ENCODE results near the gene HRAS.

HRAS gene

DNA sequence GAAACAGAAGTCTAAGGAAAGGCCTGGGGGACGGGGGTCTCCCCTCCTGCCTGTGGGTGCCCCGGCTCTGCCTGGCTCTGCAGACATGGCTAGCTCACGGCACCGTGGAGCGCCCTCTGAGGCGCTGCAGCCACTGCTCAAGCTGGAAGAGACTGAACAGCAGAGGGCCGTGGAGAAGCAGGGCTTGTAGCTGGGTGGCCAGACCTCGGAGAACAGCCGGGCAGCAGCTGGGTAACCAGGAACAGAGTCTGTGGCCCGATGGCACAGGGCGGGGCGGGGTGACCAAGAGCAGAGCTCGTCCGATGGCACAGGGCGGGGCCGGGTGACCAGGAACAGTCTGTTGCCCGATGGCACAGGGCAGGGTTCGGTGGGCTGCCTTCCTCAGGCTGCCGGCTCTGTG, 46.4 kb downstream of the HRAS start:
- Histone ChIP-seq H3K27ac (ENCODE audit: low read depth, low read length) (no peak overlapping the region), H3K4me1 (ENCODE audit: control insufficient read depth, insufficient read depth, low read length, unreplicated experiment) (no peaks in the 10 kb centered on the region)

DNA sequence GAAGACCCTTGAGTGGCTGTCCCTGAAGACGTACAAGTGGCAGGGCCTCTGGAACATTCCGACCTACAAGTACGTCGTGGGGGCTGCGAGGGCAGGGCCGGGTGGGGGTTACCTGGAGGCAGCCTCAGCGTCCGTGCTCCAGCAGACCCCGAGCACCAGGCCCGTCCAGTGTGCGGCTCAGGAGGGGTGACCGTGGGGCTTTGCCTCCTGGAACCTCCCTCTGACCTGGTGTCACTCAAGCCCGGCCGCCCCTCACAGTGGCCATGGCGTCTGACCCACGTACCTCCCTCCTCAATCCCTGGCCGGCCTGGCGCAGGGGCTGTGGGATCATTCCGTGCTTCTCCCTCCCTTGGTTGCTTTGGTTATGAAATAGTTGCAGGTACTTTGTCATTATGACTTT, 46.8 kb downstream of the HRAS start:
- H3K27me3 ChIP-seq (ENCODE audit: insufficient read depth, low read length), result no peaks in the 10 kb centered on the region
- H2AFZ ChIP-seq (ENCODE audit: low read length, unreplicated experiment), result no peak overlapping the region
- H3K4me3 ChIP-seq (ENCODE audit: low read depth, low read length), result no peak overlapping the region
- H3K27ac ChIP-seq (ENCODE audit: low read depth, low read length), result no peak overlapping the region
- no peaks in the 10 kb centered on the region for H3K36me3 ChIP-seq (ENCODE audit: insufficient read depth, low read length)
- no peaks in the 10 kb centered on the region for H3K79me2 ChIP-seq (ENCODE audit: control insufficient read depth, insufficient read depth, low read length, unreplicated experiment)
- H3K4me1 ChIP-seq (ENCODE audit: control insufficient read depth, insufficient read depth, low read length, unreplicated experiment), result no peaks in the 10 kb centered on the region

More for the DNA sequence above, 46.4 kb downstream of the HRAS start:
- Histone ChIP-seq H3K79me2 (ENCODE audit: control insufficient read depth, insufficient read depth, low read length, unreplicated experiment) (no peaks in the 10 kb centered on the region), H3K4me3 (ENCODE audit: low read depth, low read length) (no peak overlapping the region), H3K27me3 (ENCODE audit: insufficient read depth, low read length) (no peaks in the 10 kb centered on the region), H3K36me3 (ENCODE audit: insufficient read depth, low read length) (no peaks in the 10 kb centered on the region), H2AFZ (ENCODE audit: low read length, unreplicated experiment) (no peak overlapping the region)

- Histone ChIP-seq H3K27ac (ENCODE audit: low read depth, low read length) (no peak overlapping the region), H3K36me3 (ENCODE audit: insufficient read depth, low read length) (no peaks in the 10 kb centered on the region), H3K79me2 (ENCODE audit: control insufficient read depth, insufficient read depth, low read length, unreplicated experiment) (no peaks in the 10 kb centered on the region), H3K4me3 (ENCODE audit: low read depth, low read length) (no peak overlapping the region), H2AFZ (ENCODE audit: low read length, unreplicated experiment) (no peak overlapping the region), H3K4me1 (ENCODE audit: control insufficient read depth, insufficient read depth, low read length, unreplicated experiment) (no peaks in the 10 kb centered on the region), H3K27me3 (ENCODE audit: insufficient read depth, low read length) (no peaks in the 10 kb centered on the region)
Measured at GRCh38 chr11:488062-488461, 47.3 kb downstream of the HRAS start.

DNA sequence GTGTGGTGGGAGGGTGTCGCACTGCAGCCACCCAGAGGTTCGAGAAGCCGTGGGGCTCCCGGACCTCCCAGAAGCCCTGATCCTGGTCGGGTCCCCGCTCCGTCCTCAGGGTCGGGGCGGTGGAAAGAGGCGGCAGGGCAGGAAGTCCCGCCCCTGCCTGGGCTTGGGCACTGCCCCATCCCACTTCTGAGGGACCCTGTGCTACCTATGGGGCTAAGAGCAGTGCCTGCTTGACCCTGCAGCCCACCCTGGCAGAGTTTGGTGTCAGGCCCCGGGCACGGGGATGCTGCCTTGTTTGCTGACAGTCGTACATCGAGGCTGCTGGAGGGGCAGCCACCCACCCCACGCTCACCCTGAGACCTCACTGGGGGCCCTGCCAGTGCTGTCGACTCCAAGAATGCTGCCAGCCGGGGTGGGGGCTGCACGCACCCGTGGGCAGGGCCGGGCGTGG, 47.8 kb downstream of the HRAS start:
- Histone ChIP-seq H3K4me3 (ENCODE audit: low read depth, low read length) (no peak overlapping the region), H3K4me1 (ENCODE audit: control insufficient read depth, insufficient read depth, low read length, unreplicated experiment) (no peaks in the 10 kb centered on the region), H3K79me2 (ENCODE audit: control insufficient read depth, insufficient read depth, low read length, unreplicated experiment) (no peaks in the 10 kb centered on the region), H3K27ac (ENCODE audit: low read depth, low read length) (no peak overlapping the region), H2AFZ (ENCODE audit: low read length, unreplicated experiment) (no peak overlapping the region), H3K27me3 (ENCODE audit: insufficient read depth, low read length) (no peaks in the 10 kb centered on the region), H3K36me3 (ENCODE audit: insufficient read depth, low read length) (no peaks in the 10 kb centered on the region)

DNA sequence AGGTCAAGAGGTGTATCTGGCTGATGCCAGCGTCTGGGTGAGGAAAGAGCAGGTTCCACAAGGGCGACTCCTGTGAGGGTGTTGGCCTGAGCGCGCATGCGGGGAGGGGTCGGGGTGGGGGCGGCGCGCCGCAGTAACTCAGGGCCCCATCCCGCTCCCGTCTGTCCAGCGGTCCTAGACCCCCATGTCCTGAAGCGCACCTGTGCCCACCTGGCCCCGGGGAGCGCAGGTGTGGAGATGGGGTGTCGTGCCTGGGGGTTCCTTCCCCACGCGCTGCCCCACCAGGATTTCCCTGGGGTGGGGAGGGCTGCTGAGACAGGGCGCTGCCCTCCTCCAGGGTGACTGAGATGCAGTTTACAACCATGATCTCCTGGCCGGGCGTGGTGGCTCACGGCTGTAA, 49.2 kb downstream of the HRAS start:
- Histone ChIP-seq H2AFZ (ENCODE audit: low read length, unreplicated experiment) (no peak overlapping the region), H3K4me1 (ENCODE audit: control insufficient read depth, insufficient read depth, low read length, unreplicated experiment) (no peaks in the 10 kb centered on the region), H3K27ac (ENCODE audit: low read depth, low read length) (no peak overlapping the region), H3K36me3 (ENCODE audit: insufficient read depth, low read length) (peaks cover 4% of the 10 kb centered on the region; the same call in 1 of the 2 replicates), H3K79me2 (ENCODE audit: control insufficient read depth, insufficient read depth, low read length, unreplicated experiment) (no peaks in the 10 kb centered on the region), H3K4me3 (ENCODE audit: low read depth, low read length) (no peak overlapping the region), H3K27me3 (ENCODE audit: insufficient read depth, low read length) (no peaks in the 10 kb centered on the region)

- no peaks in the 10 kb centered on the region for H3K4me1 ChIP-seq (ENCODE audit: control insufficient read depth, insufficient read depth, low read length, unreplicated experiment)
- no peak overlapping the region for H3K27ac ChIP-seq (ENCODE audit: low read depth, low read length)
- no peaks in the 10 kb centered on the region for H3K79me2 ChIP-seq (ENCODE audit: control insufficient read depth, insufficient read depth, low read length, unreplicated experiment)
- no peak overlapping the region for H3K4me3 ChIP-seq (ENCODE audit: low read depth, low read length)
- H3K36me3 ChIP-seq (ENCODE audit: insufficient read depth, low read length), result peaks cover 10% of the 10 kb centered on the region; the same call in 1 of the 2 replicates
- H3K27me3 ChIP-seq (ENCODE audit: insufficient read depth, low read length), result no peaks in the 10 kb centered on the region
- H2AFZ ChIP-seq (ENCODE audit: low read length, unreplicated experiment), result no peak overlapping the region
Measured at GRCh38 chr11:484616-485015, 50.8 kb downstream of the HRAS start.

Data from ACC112 (cell line).